ENCODE measurements around the gene MUL1.

- TF ChIP-seq POLR2A (IDR thresholded peaks at IDR 0.05): no peak
- no peak for TF ChIP-seq CTCF (IDR thresholded peaks at IDR 0.05)
These were observed 3.8 kb upstream of the MUL1 start for GRCh38 chr1:20511518-20512428.

Data from testis (tissue), 2 donors.